Measurements from ENCODE around the gene FGF14. TPM values are rescaled to one million over a fixed set of nuclear protein-coding genes. Genes with fewer than 3 reads are reported as not detected.
A peak's percentile ranks its signal among the peaks of the same experiment; 100 is the strongest.

The FGF14 gene
- polyA plus RNA-seq, 1 donor (not counting 4 experiments of a cell fraction or from before 2014, with no cell fraction given) = 0.09 TPM

DNA sequence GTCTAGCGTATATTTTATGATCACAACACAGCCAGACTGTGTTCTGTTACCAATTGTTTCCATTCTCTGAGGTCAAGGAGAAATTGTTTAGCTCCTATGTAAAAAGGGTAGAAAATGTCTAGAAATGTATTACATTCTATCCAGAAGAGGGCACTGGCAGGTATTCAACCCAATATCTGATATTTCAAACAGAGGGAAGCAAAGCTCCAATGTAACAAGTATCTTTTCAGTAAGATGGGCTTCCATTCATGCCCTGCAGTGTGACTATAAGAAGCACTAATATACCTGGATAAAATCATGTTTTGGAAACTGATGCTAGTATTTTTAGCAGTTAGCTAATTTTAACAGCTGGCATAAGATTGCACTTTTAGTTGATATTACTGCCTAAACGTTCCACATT, 312.7 kb downstream of the FGF14 start:
- Histone ChIP-seq H3K4me1 (ENCODE audit: control insufficient read depth, extremely low read depth, insufficient read depth, low read length) (no peaks in the 10 kb centered on the region), H3K9me3 (ENCODE audit: control insufficient read depth, low read depth, low read length) (no peaks in the 10 kb centered on the region), H3K27ac (ENCODE audit: control insufficient read depth, insufficient read depth, low read length) (no peak overlapping the region), H3K4me2 (ENCODE audit: control insufficient read depth, extremely low read depth, insufficient read depth, low read depth, low read length) (no peak overlapping the region), H3K9me1 (ENCODE audit: control insufficient read depth, extremely low read depth, insufficient read depth, low read length) (no peaks in the 10 kb centered on the region), H3K79me2 (ENCODE audit: control insufficient read depth, insufficient read depth, low read length) (no peaks in the 10 kb centered on the region), H3K36me3 (ENCODE audit: control insufficient read depth in 2 of 2, extremely low read depth in 1 of 2, insufficient read depth in 2 of 2, low read length in 2 of 2) (no peaks in the 10 kb centered on the region), H3K27me3 (ENCODE audit: control insufficient read depth, extremely low read depth, insufficient read depth, low read length) (no peaks in the 10 kb centered on the region), H4K20me1 (ENCODE audit: control insufficient read depth, extremely low read depth, insufficient read depth, low read length) (no peaks in the 10 kb centered on the region), H3K4me3 (ENCODE audit: control insufficient read depth in 2 of 3, extremely low read depth in 1 of 3, insufficient read depth in 2 of 3, low read depth in 1 of 3, low read length in 3 of 3) (no peak overlapping the region), H2AFZ (ENCODE audit: control insufficient read depth, low read length) (no peak overlapping the region), H3K9ac (ENCODE audit: control insufficient read depth, extremely low read depth, insufficient read depth, low read length) (no peak overlapping the region)
- DNase-seq (ENCODE audit: low read depth, low spot score) (no peak), FAIRE-seq (no peak)
- TF ChIP-seq, protein P1, sequence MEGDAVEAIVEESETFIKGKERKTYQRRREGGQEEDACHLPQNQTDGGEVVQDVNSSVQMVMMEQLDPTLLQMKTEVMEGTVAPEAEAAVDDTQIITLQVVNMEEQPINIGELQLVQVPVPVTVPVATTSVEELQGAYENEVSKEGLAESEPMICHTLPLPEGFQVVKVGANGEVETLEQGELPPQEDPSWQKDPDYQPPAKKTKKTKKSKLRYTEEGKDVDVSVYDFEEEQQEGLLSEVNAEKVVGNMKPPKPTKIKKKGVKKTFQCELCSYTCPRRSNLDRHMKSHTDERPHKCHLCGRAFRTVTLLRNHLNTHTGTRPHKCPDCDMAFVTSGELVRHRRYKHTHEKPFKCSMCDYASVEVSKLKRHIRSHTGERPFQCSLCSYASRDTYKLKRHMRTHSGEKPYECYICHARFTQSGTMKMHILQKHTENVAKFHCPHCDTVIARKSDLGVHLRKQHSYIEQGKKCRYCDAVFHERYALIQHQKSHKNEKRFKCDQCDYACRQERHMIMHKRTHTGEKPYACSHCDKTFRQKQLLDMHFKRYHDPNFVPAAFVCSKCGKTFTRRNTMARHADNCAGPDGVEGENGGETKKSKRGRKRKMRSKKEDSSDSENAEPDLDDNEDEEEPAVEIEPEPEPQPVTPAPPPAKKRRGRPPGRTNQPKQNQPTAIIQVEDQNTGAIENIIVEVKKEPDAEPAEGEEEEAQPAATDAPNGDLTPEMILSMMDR (optimal IDR thresholded peaks at IDR 0.05 in 1 of 3, IDR thresholded peaks at IDR 0.05 in 1 of 3, conservative IDR thresholded peaks at IDR 0.05 in 1 of 3; ENCODE audit: extremely low read depth in 1 of 3, insufficient read depth in 2 of 3, low read length in 3 of 3) = peak in 1 of 3 experiments; percentile 18
- TF ChIP-seq EZH2 (IDR thresholded peaks at IDR 0.05; ENCODE audit: low read length) = no peak
- dilution Hi-C loops (cut with MboI; ENCODE audit: extremely low pct_ligation_motif_present, low sequenced_read_pairs) = no loop called here

DNA sequence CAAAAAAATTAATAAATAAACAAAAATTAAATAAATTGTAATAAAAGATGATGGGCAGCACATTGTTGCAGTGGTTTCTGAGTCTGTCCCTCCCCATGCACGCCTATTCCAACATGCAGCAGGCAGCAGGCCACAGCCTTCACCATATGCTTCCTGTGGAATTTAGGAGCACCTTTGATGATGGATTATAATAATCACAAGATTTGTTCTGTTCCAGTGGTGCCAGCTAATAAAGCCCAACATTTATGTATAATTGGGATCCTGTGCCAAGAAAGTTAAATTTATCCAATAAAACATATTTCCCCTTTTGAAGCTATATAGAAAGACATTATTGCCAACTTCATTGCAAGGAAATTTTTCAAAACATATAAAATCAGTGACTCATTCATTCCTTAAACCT, 328.6 kb downstream of the FGF14 start:
- Histone ChIP-seq H3K9ac (ENCODE audit: control insufficient read depth, extremely low read depth, insufficient read depth, low read length) (no peak overlapping the region), H2AFZ (ENCODE audit: control insufficient read depth, low read length) (no peak overlapping the region), H3K9me3 (ENCODE audit: control insufficient read depth, low read depth, low read length) (no peaks in the 10 kb centered on the region), H4K20me1 (ENCODE audit: control insufficient read depth, extremely low read depth, insufficient read depth, low read length) (no peaks in the 10 kb centered on the region), H3K79me2 (ENCODE audit: control insufficient read depth, insufficient read depth, low read length) (no peaks in the 10 kb centered on the region), H3K27ac (ENCODE audit: control insufficient read depth, insufficient read depth, low read length) (no peak overlapping the region), H3K27me3 (ENCODE audit: control insufficient read depth, extremely low read depth, insufficient read depth, low read length) (no peaks in the 10 kb centered on the region), H3K4me1 (ENCODE audit: control insufficient read depth, extremely low read depth, insufficient read depth, low read length) (no peaks in the 10 kb centered on the region), H3K9me1 (ENCODE audit: control insufficient read depth, extremely low read depth, insufficient read depth, low read length) (no peaks in the 10 kb centered on the region), H3K4me2 (ENCODE audit: control insufficient read depth, extremely low read depth, insufficient read depth, low read depth, low read length) (no peak overlapping the region), H3K4me3 (ENCODE audit: control insufficient read depth in 2 of 3, extremely low read depth in 1 of 3, insufficient read depth in 2 of 3, low read depth in 1 of 3, low read length in 3 of 3) (no peak overlapping the region), H3K36me3 (ENCODE audit: control insufficient read depth in 2 of 2, extremely low read depth in 1 of 2, insufficient read depth in 2 of 2, low read length in 2 of 2) (no peaks in the 10 kb centered on the region)
- FAIRE-seq (no peak), DNase-seq (ENCODE audit: low read depth, low spot score) (no peak)
- dilution Hi-C loops (cut with MboI; ENCODE audit: extremely low pct_ligation_motif_present, low sequenced_read_pairs) = no loop called here
- TF ChIP-seq, protein P1 (optimal IDR thresholded peaks at IDR 0.05 in 1 of 3, IDR thresholded peaks at IDR 0.05 in 1 of 3, conservative IDR thresholded peaks at IDR 0.05 in 1 of 3; ENCODE audit: extremely low read depth in 1 of 3, insufficient read depth in 2 of 3, low read length in 3 of 3) = no peak
- no peak for TF ChIP-seq EZH2 (IDR thresholded peaks at IDR 0.05; ENCODE audit: low read length)

Measured in keratinocyte (primary cell).